HCT116 (cell line): ENCODE data around the gene NFIX.

Experiments
- CTCF ChIP-seq, 3 experiments: fragments of 200-600 bp in 1 of 3; sonication (generic) in 1 of 3; IDR thresholded peaks in 2 of 3; conservative IDR thresholded peaks in 1 of 3; 2 replicates each; pipeline ENCODE4 v1.5.1; 2012 to 2017; ENCODE audit warnings: low read depth in 2 of 3, low read length in 2 of 3, antibody characterized with exemption in 1 of 3, borderline replicate concordance in 1 of 3, control low read depth in 1 of 3, mild to moderate bottlenecking in 1 of 3, mixed read lengths in 1 of 3, mixed run types in 1 of 3, moderate library complexity in 1 of 3; ENCODE audit not compliant: insufficient read depth in 1 of 3
- EZH2 ChIP-seq: fragments of 200-600 bp; sonication (generic); IDR thresholded peaks from 2 replicates; pipeline ENCODE4 v1.6.1; 2017; ENCODE audit warnings: antibody characterized with exemption, mixed run types
- EZH2phosphoT487 ChIP-seq: fragments of 200-600 bp; IDR thresholded peaks from 2 replicates; pipeline ENCODE4 v1.6.1; 2018; ENCODE audit warnings: antibody characterized with exemption, borderline replicate concordance
- FOSL1 ChIP-seq: IDR thresholded peaks from 2 replicates; pipeline ENCODE4 v1.6.1; 2012; ENCODE audit warnings: low read depth
- JUND ChIP-seq: IDR thresholded peaks from 2 replicates; pipeline ENCODE4 v1.6.1; 2012
- POLR2A ChIP-seq: IDR thresholded peaks from 2 replicates; pipeline ENCODE4 v1.7.0; 2011; ENCODE audit warnings: borderline replicate concordance; ENCODE audit not compliant: insufficient read depth, insufficient read length; ENCODE audit errors: extremely low read depth
- SP1 ChIP-seq: IDR thresholded peaks from 2 replicates; pipeline ENCODE4 v1.6.1; 2012; ENCODE audit warnings: low read depth
- YY1 ChIP-seq: IDR thresholded peaks from 2 replicates; pipeline ENCODE4 v1.6.1; 2011; ENCODE audit warnings: low read length, low read depth, moderate library complexity, mild to moderate bottlenecking; ENCODE audit not compliant: insufficient replicate concordance; ENCODE audit errors: extremely low read depth
- TF ChIP-seq, protein P1 (sequence below): IDR thresholded peaks from 2 replicates; pipeline ENCODE4 v1.6.1; 2012
- TF ChIP-seq, protein P2 (sequence below): IDR thresholded peaks from 2 replicates; pipeline ENCODE4 v1.6.1; 2012; ENCODE audit warnings: low read depth

GRCh38 chr19:12949363-12950283, 45.7 kb upstream of the NFIX start:
- TF ChIP-seq CTCF (IDR thresholded peaks at IDR 0.05 in 2 of 3, conservative IDR thresholded peaks at IDR 0.05 in 1 of 3; ENCODE audit: borderline replicate concordance in 1 of 3, insufficient read depth in 1 of 3, low read depth in 2 of 3, low read length in 2 of 3), result no peak
- TF ChIP-seq, protein P1, sequence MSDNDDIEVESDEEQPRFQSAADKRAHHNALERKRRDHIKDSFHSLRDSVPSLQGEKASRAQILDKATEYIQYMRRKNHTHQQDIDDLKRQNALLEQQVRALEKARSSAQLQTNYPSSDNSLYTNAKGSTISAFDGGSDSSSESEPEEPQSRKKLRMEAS, result no peak
- TF ChIP-seq YY1, result no peak
- no peak for TF ChIP-seq SP1
- TF ChIP-seq, protein P2, sequence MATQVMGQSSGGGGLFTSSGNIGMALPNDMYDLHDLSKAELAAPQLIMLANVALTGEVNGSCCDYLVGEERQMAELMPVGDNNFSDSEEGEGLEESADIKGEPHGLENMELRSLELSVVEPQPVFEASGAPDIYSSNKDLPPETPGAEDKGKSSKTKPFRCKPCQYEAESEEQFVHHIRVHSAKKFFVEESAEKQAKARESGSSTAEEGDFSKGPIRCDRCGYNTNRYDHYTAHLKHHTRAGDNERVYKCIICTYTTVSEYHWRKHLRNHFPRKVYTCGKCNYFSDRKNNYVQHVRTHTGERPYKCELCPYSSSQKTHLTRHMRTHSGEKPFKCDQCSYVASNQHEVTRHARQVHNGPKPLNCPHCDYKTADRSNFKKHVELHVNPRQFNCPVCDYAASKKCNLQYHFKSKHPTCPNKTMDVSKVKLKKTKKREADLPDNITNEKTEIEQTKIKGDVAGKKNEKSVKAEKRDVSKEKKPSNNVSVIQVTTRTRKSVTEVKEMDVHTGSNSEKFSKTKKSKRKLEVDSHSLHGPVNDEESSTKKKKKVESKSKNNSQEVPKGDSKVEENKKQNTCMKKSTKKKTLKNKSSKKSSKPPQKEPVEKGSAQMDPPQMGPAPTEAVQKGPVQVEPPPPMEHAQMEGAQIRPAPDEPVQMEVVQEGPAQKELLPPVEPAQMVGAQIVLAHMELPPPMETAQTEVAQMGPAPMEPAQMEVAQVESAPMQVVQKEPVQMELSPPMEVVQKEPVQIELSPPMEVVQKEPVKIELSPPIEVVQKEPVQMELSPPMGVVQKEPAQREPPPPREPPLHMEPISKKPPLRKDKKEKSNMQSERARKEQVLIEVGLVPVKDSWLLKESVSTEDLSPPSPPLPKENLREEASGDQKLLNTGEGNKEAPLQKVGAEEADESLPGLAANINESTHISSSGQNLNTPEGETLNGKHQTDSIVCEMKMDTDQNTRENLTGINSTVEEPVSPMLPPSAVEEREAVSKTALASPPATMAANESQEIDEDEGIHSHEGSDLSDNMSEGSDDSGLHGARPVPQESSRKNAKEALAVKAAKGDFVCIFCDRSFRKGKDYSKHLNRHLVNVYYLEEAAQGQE, result no peak
- no peak for TF ChIP-seq POLR2A
- TF ChIP-seq EZH2phosphoT487, result no peak
- no peak for TF ChIP-seq EZH2
- TF ChIP-seq FOSL1, result no peak
- TF ChIP-seq JUND, result no peak
